Measurements from ENCODE around the gene SYT1.

GRCh38 chr12:79329933-79330332 lies 465.4 kb downstream of the SYT1 start:
- TF ChIP-seq EP300 (IDR thresholded peaks at IDR 0.05) = no peak
- no peak for TF ChIP-seq CTCF (IDR thresholded peaks at IDR 0.05)

Data from sigmoid colon (tissue), 4 donors.